Liver (tissue), 3 donors: Measurements from ENCODE around the gene XXYLT1.

ENCODE experiments used
- CTCF ChIP-seq: fragments of 150-350 bp; IDR thresholded peaks from 2 replicates; pipeline ENCODE4 v1.5.1; 2017; ENCODE audit warnings: improper control_type of control experiment, low read depth, low read length; ENCODE audit not compliant: missing input control
- GABPA ChIP-seq, 2 donors: IDR thresholded peaks in 1 of 2; conservative IDR thresholded peaks in 1 of 2; 2 replicates each; pipeline ENCODE4 v1.6.1; 2016; ENCODE audit warnings: antibody characterized with exemption in 2 of 2, mild to moderate bottlenecking in 1 of 2, moderate library complexity in 1 of 2
- HNF4G ChIP-seq: IDR thresholded peaks from 2 replicates; pipeline ENCODE4 v1.6.1; 2016; ENCODE audit warnings: antibody characterized with exemption
- MAX ChIP-seq: IDR thresholded peaks from 2 replicates; pipeline ENCODE4 v1.6.1; 2016; ENCODE audit warnings: antibody characterized with exemption
- RAD21 ChIP-seq, 2 donors: IDR thresholded peaks; 2 replicates each; pipeline ENCODE4 v1.6.1; 2016; ENCODE audit warnings: antibody characterized with exemption in 2 of 2, mild to moderate bottlenecking in 2 of 2
- donor health status: healthy.
- donor health status: healthy.

DNA sequence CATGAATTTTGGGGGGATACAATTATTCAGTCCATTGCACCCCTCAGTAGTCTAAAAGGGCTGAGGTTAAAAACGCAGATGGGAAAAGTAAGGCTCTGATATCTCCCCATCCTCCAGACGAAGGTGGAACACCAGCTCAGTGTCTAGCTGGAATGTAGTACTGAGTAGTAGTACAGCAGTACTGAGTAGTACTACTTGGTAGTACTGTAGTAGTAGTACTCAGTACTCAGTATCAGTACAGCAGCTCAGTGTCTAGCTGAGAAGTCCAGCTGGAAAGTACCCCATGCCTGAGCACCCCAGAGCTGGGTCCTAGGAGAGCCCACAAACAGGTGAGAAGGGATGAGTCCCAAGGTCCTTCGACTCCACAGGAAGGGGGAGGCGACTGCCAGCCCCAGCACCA lies 148.7 kb downstream of the XXYLT1 start:
- no peak for TF ChIP-seq MAX
- TF ChIP-seq GABPA (IDR thresholded peaks at IDR 0.05 in 1 of 2, conservative IDR thresholded peaks at IDR 0.05 in 1 of 2) = no peak
- no peak for TF ChIP-seq CTCF
- TF ChIP-seq HNF4G = no peak
- no peak for TF ChIP-seq RAD21 (IDR thresholded peaks at IDR 0.05)
